Thyroid gland (tissue), 4 donors: ENCODE results near the gene RNFT1.

Experiments
- CTCF ChIP-seq, 6 experiments: fragments of 200-600 bp in 3 of 6; fragments of 450-650 bp in 3 of 6; sonication (generic) in 3 of 6; IDR thresholded peaks; one replicate each; pipeline ENCODE4 v1.5.1; 2016 to 2019; ENCODE audit warnings: antibody characterized with exemption in 6 of 6, mild to moderate bottlenecking in 2 of 6, inconsistent platforms in 1 of 6, moderate library complexity in 1 of 6
- POLR2A ChIP-seq, 2 donors: fragments of 450-650 bp; IDR thresholded peaks; one replicate each; pipeline ENCODE4 v1.6.1; 2017; ENCODE audit warnings: antibody characterized with exemption in 2 of 2, mild to moderate bottlenecking in 2 of 2, moderate library complexity in 1 of 2

- TF ChIP-seq CTCF (IDR thresholded peaks at IDR 0.05) (no peak), POLR2A (IDR thresholded peaks at IDR 0.05) (no peak)
Measured at GRCh38 chr17:59903455-59903854, 61.1 kb downstream of the RNFT1 start.
